Activated naive CD8-positive, alpha-beta T cell treated with anti-CD3 and anti-CD28 coated beads for 36 hours (primary cell): Measurements from ENCODE around the gene IGF2R. TPM values are rescaled to one million over a fixed set of nuclear protein-coding genes. Genes with fewer than 3 reads are reported as not detected.
"Not testable (repeated sequence)": the region's sequence is repeated elsewhere in the genome, so short reads cannot be mapped to it uniquely, and the experiment has no call there.

Experiments used
- DNase-seq: peaks from one replicate; pipeline ENCODE4 v3.0.0; 2021
- H3K27ac Mint-ChIP-seq: one replicate; pipeline ENCODE4 v1.8.0; 2022; ENCODE audit warnings: mild to moderate bottlenecking, moderate library complexity, mixed read lengths
- H3K27me3 Mint-ChIP-seq: one replicate; pipeline ENCODE4 v1.8.0; 2022; ENCODE audit warnings: mild to moderate bottlenecking, mixed read lengths
- H3K36me3 Mint-ChIP-seq: one replicate; pipeline ENCODE4 v1.8.0; 2021; ENCODE audit warnings: mild to moderate bottlenecking, mixed read lengths
- H3K4me1 Mint-ChIP-seq: one replicate; pipeline ENCODE4 v1.8.0; 2021; ENCODE audit warnings: mixed read lengths
- H3K4me3 Mint-ChIP-seq: one replicate; pipeline ENCODE4 v1.8.0; 2022; ENCODE audit warnings: mild to moderate bottlenecking, moderate library complexity, mixed read lengths
- H3K9me3 Mint-ChIP-seq: one replicate; pipeline ENCODE4 v1.8.0; 2022; ENCODE audit warnings: mixed read lengths
- total RNA-seq, 2 experiments: library from RNA; stranded (reverse); gene quantifications; one replicate each; pipeline ENCODE4 v1.2.3, GENCODE V29; 2021

The IGF2R gene
- total RNA-seq, 2 experiments from 2014 or later, result 74.9 to 77.7 TPM

GRCh38 chr6:160114536-160114935 is 145.7 kb downstream of the IGF2R start:
- not testable (repeated sequence) for H3K27ac Mint-ChIP-seq, H3K9me3 Mint-ChIP-seq, H3K4me1 Mint-ChIP-seq, H3K27me3 Mint-ChIP-seq, DNase-seq, H3K4me3 Mint-ChIP-seq
- peaks cover 11% of the 10 kb centered on the region for H3K36me3 Mint-ChIP-seq

GRCh38 chr6:160115421-160115820 is 146.5 kb downstream of the IGF2R start:
- H3K4me1 Mint-ChIP-seq, result peaks cover 2% of the 10 kb centered on the region
- peaks cover 11% of the 10 kb centered on the region for H3K36me3 Mint-ChIP-seq
- H3K9me3 Mint-ChIP-seq, result no peaks in the 10 kb centered on the region
- DNase-seq, result no peak
- H3K27me3 Mint-ChIP-seq, result no peaks in the 10 kb centered on the region
- H3K4me3 Mint-ChIP-seq, result no peak overlapping the region
- H3K27ac Mint-ChIP-seq, result no peak overlapping the region

GRCh38 chr6:160116411-160116810 is 147.5 kb downstream of the IGF2R start:
- Mint-ChIP-seq H3K4me3 (no peak overlapping the region), H3K27ac (no peak overlapping the region), H3K9me3 (no peaks in the 10 kb centered on the region), H3K36me3 (peaks cover 11% of the 10 kb centered on the region), H3K27me3 (no peaks in the 10 kb centered on the region), H3K4me1 (no peaks in the 10 kb centered on the region)
- no peak for DNase-seq

GRCh38 chr6:160117137-160117536 is 148.3 kb downstream of the IGF2R start:
- H3K9me3 Mint-ChIP-seq, result no peaks in the 10 kb centered on the region
- H3K36me3 Mint-ChIP-seq, result peaks cover 11% of the 10 kb centered on the region
- H3K4me1 Mint-ChIP-seq, result no peaks in the 10 kb centered on the region
- no peaks in the 10 kb centered on the region for H3K27me3 Mint-ChIP-seq
- no peak for DNase-seq
- no peak overlapping the region for H3K27ac Mint-ChIP-seq
- H3K4me3 Mint-ChIP-seq, result no peak overlapping the region

- Mint-ChIP-seq H3K4me3 (no peak overlapping the region), H3K27ac (no peak overlapping the region), H3K27me3 (no peaks in the 10 kb centered on the region), H3K4me1 (no peaks in the 10 kb centered on the region), H3K9me3 (no peaks in the 10 kb centered on the region), H3K36me3 (peaks cover 9% of the 10 kb centered on the region)
- DNase-seq, result no peak
Measured at GRCh38 chr6:160118620-160119229, 149.8 kb downstream of the IGF2R start.

GRCh38 chr6:160120087-160120486 is 151.2 kb downstream of the IGF2R start:
- H3K27me3 Mint-ChIP-seq, result no peaks in the 10 kb centered on the region
- DNase-seq, result no peak
- H3K36me3 Mint-ChIP-seq, result peaks cover 8% of the 10 kb centered on the region
- H3K9me3 Mint-ChIP-seq, result no peaks in the 10 kb centered on the region
- H3K4me1 Mint-ChIP-seq, result no peaks in the 10 kb centered on the region
- no peak overlapping the region for H3K27ac Mint-ChIP-seq
- H3K4me3 Mint-ChIP-seq, result no peak overlapping the region

GRCh38 chr6:160121558-160121957 is 152.7 kb downstream of the IGF2R start, which contains the start of gene SLC22A1:
Gene SLC22A1, plus strand, starts transcription at chr6:160121815. Its CDS starts 121 bp downstream, at chr6:160121936.
- Mint-ChIP-seq H3K36me3 (peaks cover 8% of the 10 kb centered on the region), H3K27ac (no peak within 1 kb of the TSS), H3K9me3 (no peaks in the 10 kb centered on the region), H3K4me3 (no peak within 1 kb of the TSS), H3K4me1 (no peaks in the 10 kb centered on the region), H3K27me3 (no peaks in the 10 kb centered on the region)
- no peak for DNase-seq

GRCh38 chr6:160121981-160122380 is 153.1 kb downstream of the IGF2R start:
- DNase-seq, result no peak
- Mint-ChIP-seq H3K4me3 (no peak overlapping the region), H3K4me1 (no peaks in the 10 kb centered on the region), H3K27ac (no peak overlapping the region), H3K9me3 (no peaks in the 10 kb centered on the region), H3K36me3 (peaks cover 8% of the 10 kb centered on the region), H3K27me3 (no peaks in the 10 kb centered on the region)

GRCh38 chr6:160122744-160123143 is 153.9 kb downstream of the IGF2R start:
- peaks cover 2% of the 10 kb centered on the region for H3K36me3 Mint-ChIP-seq
- no peaks in the 10 kb centered on the region for H3K4me1 Mint-ChIP-seq
- H3K4me3 Mint-ChIP-seq, result no peak overlapping the region
- H3K27ac Mint-ChIP-seq, result no peak overlapping the region
- DNase-seq, result no peak
- no peaks in the 10 kb centered on the region for H3K27me3 Mint-ChIP-seq
- no peaks in the 10 kb centered on the region for H3K9me3 Mint-ChIP-seq

- DNase-seq, result no peak
- Mint-ChIP-seq H3K9me3 (no peaks in the 10 kb centered on the region), H3K27me3 (no peaks in the 10 kb centered on the region), H3K4me1 (no peaks in the 10 kb centered on the region), H3K27ac (no peak overlapping the region), H3K36me3 (no peaks in the 10 kb centered on the region), H3K4me3 (no peak overlapping the region)
Measured at GRCh38 chr6:160124007-160124406, 155.1 kb downstream of the IGF2R start.

GRCh38 chr6:160124605-160125004 is 155.7 kb downstream of the IGF2R start:
- Mint-ChIP-seq H3K4me3 (no peak overlapping the region), H3K9me3 (no peaks in the 10 kb centered on the region), H3K36me3 (no peaks in the 10 kb centered on the region), H3K27ac (no peak overlapping the region), H3K4me1 (peaks cover 1% of the 10 kb centered on the region), H3K27me3 (no peaks in the 10 kb centered on the region)
- DNase-seq, result no peak

GRCh38 chr6:160125105-160125504 is 156.2 kb downstream of the IGF2R start:
- H3K36me3 Mint-ChIP-seq, DNase-seq, H3K9me3 Mint-ChIP-seq, H3K27me3 Mint-ChIP-seq, H3K27ac Mint-ChIP-seq, H3K4me3 Mint-ChIP-seq, H3K4me1 Mint-ChIP-seq: not testable (repeated sequence)

GRCh38 chr6:160127270-160128124 is 158.6 kb downstream of the IGF2R start:
- Mint-ChIP-seq H3K27me3 (no peaks in the 10 kb centered on the region), H3K27ac (no peak overlapping the region), H3K36me3 (no peaks in the 10 kb centered on the region), H3K4me3 (no peak overlapping the region), H3K4me1 (peaks cover 1% of the 10 kb centered on the region), H3K9me3 (no peaks in the 10 kb centered on the region)
- no peak for DNase-seq

- no peak for DNase-seq
- no peaks in the 10 kb centered on the region for H3K27me3 Mint-ChIP-seq
- H3K27ac Mint-ChIP-seq, result no peak overlapping the region
- H3K9me3 Mint-ChIP-seq, result no peaks in the 10 kb centered on the region
- H3K4me3 Mint-ChIP-seq, result no peak overlapping the region
- H3K4me1 Mint-ChIP-seq, result peaks cover 1% of the 10 kb centered on the region
- no peaks in the 10 kb centered on the region for H3K36me3 Mint-ChIP-seq
Measured at GRCh38 chr6:160128125-160128683, 159.3 kb downstream of the IGF2R start.

GRCh38 chr6:160128879-160129516 is 160.1 kb downstream of the IGF2R start:
- peaks cover 1% of the 10 kb centered on the region for H3K4me1 Mint-ChIP-seq
- H3K36me3 Mint-ChIP-seq, result no peaks in the 10 kb centered on the region
- H3K9me3 Mint-ChIP-seq, result no peaks in the 10 kb centered on the region
- DNase-seq, result no peak
- no peaks in the 10 kb centered on the region for H3K27me3 Mint-ChIP-seq
- no peak overlapping the region for H3K4me3 Mint-ChIP-seq
- H3K27ac Mint-ChIP-seq, result no peak overlapping the region
